Omental fat pad (tissue), 4 donors: ENCODE measurements around the gene FUOM. TPM values are rescaled to one million over a fixed set of nuclear protein-coding genes. Genes with fewer than 3 reads are reported as not detected.

ENCODE experiments used
- ATAC-seq: fragments of 150-250 bp; one replicate; pipeline ENCODE4 v1.9.1; 2016; ENCODE audit warnings: mild to moderate bottlenecking, moderate library complexity; ENCODE audit not compliant: low FRiP score
- DNase-seq: peaks from one replicate; pipeline ENCODE4 v3.0.0-alpha.2; 2019; ENCODE audit warnings: low spot score
- total RNA-seq, 4 donors: library from RNA; depleted of rRNA; stranded (reverse); fragments of >200 nt; gene quantifications; one replicate each; pipeline ENCODE4 v1.1.0, GENCODE V29; 2016
- TF ChIP-seq, protein P1 (sequence below), 3 donors: fragments of 450-650 bp; IDR thresholded peaks; one replicate each; pipeline ENCODE4 v1.5.1; 2016 to 2017; ENCODE audit warnings: antibody characterized with exemption in 3 of 3, mild to moderate bottlenecking in 3 of 3, moderate library complexity in 2 of 3

FUOM gene
- total RNA-seq, 4 donors from 2014 or later, result 20.6 to 34.3 (median 24.1) TPM

DNA sequence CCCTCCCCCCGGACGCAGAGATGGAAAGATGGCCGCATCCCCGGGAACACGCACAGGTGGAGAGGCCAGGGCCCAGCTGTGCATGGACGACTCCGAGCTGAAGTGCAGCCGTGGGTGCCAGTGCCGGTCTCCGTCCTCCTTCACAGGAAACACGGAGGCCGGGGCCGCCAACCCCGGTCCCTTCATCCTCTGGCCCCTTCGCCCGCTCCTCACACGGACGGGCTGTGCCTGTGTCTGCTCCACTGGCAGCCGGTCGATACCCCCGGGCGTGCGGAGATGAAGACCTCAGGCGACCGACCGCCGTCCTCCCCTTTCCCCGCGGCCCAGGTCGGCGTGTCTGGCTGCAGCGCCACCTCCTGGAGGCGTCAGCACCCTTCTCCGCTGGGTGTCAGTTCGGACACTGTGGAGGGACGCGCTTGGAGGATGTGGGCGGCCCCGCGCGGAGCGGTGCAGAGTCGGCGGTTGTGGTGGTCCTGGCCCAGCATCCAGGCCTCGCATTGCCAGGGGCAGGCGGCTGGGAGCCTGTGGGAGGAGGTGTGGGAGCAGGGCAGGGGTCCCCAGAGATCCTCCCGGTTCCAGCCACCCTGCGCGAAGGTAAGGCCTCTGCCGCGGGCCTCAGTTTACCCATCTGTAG, 39.2 kb downstream of the FUOM start:
- DNase-seq (no peak), ATAC-seq (peak; percentile 85)
- TF ChIP-seq, protein P1, sequence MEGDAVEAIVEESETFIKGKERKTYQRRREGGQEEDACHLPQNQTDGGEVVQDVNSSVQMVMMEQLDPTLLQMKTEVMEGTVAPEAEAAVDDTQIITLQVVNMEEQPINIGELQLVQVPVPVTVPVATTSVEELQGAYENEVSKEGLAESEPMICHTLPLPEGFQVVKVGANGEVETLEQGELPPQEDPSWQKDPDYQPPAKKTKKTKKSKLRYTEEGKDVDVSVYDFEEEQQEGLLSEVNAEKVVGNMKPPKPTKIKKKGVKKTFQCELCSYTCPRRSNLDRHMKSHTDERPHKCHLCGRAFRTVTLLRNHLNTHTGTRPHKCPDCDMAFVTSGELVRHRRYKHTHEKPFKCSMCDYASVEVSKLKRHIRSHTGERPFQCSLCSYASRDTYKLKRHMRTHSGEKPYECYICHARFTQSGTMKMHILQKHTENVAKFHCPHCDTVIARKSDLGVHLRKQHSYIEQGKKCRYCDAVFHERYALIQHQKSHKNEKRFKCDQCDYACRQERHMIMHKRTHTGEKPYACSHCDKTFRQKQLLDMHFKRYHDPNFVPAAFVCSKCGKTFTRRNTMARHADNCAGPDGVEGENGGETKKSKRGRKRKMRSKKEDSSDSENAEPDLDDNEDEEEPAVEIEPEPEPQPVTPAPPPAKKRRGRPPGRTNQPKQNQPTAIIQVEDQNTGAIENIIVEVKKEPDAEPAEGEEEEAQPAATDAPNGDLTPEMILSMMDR (IDR thresholded peaks at IDR 0.05), result no peak

DNA sequence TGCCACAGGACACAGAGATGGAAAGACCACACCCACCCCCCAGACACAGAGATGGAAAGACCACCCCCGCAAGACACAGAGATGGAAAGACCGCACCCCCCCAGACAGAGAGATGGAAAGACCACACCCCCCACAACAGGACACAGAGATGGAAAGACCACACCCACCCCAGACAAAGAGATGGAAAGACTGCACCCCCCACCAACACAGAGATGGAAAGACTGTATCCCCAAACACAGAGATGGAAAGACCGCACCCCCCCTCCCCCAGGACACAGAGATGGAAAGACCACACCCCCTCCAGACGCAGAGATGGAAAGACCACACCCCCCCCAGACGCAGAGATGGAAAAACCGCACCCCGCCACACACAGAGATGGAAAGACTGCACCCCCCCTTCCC, 41.1 kb downstream of the FUOM start:
- ATAC-seq, result no peak
- no peak for DNase-seq
- TF ChIP-seq, protein P1 (IDR thresholded peaks at IDR 0.05), result no peak

DNA sequence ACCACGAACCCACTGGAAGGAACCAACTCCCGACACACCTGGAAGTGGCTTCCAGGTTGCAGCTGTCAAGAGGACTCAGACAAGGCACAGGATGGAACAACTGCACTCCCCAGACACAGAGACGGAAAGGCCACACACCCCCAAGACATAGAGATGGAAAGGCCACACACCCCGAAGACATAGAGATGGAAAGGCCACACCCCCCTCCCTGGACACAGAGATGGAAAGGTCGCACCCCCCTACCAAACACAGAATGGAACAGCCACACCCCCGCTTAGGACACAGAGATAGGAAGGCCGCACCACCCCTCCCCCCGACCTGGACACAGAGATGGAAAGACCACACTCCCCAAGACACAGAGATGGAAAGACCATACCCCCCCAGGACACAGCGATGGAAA, 41.6 kb downstream of the FUOM start:
- DNase-seq, result no peak
- TF ChIP-seq, protein P1 (IDR thresholded peaks at IDR 0.05), result no peak
- no peak for ATAC-seq

DNA sequence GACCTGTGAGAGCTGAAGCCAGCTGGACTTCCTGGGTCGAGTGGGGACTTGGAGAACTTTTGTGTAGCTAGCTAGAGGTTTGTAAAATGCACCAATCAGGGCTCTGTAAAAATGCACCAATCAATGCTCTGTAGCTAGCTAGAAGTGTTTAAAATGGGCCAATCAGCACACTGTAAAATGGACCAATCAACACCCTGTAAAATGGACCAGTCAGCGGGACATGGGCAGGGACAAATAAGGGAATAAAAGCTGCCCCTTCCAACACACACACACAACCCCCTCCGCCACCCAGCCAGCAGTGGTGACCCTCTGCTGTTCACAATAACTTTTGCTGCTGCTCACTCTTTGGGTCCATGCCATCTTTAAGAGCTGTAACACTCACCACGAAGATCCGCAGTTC, 42.0 kb downstream of the FUOM start:
- TF ChIP-seq, protein P1 (IDR thresholded peaks at IDR 0.05), result no peak
- DNase-seq (no peak), ATAC-seq (no peak)

DNA sequence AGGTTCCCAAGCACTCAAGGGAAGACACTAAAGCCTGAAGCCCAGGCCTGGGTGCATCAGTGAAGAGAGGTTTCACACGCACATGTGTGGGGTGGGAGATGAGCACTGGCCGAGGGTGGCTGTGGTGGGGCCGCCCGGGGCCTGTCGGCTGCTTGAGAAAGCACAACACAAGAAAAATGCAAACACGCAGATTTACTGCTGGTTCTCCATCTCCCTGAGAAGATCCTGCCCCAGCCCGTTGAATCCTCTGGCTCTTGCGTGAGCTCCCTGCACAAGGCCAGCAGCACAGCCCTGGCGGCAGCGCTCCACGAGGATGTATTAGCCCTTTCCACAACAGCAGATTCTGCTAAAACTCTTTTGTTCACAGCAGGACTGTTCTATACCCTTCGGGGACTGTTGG, 42.9 kb downstream of the FUOM start:
- DNase-seq, result no peak
- TF ChIP-seq, protein P1 (IDR thresholded peaks at IDR 0.05), result no peak
- no peak for ATAC-seq

DNA sequence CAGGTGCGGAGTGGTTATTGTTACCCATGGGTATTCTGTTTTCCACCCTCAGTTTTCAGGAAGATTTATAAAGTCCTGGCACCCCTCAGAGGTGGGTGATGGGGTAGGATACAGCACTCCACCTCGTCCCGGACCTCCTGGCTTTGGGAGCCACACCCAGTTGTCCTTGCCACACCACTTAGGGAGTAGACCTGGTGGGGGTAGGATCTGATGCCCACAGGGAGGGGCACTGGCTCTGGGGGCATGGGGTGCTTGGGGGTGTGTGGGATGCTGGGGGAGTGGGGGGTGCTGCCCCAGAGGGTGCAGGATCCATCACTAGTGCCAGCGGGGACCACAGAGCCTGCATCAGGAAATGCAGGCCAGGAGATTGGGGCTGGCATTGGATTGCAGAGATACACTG, 44.6 kb downstream of the FUOM start:
- no peak for DNase-seq
- ATAC-seq, result no peak
- TF ChIP-seq, protein P1 (IDR thresholded peaks at IDR 0.05), result no peak

DNA sequence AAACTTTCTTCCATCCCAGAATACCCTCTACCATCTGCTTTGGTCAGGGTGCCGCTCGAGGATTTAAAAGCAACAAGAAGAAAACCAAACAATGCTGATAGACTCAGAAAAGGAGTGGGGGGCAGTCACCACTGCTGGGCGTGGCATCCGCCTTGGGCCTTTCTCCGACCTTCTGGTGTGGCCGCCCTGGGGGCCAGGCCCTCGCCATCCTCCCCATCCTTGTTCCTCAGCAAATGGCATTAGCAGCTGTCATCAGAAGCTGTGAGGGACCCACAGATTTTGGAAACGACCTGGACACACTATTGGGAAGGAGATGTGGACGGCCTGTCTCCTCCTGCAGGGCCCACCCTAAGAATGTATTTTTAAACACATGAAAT, 45.1 kb downstream of the FUOM start:
- TF ChIP-seq, protein P1 (IDR thresholded peaks at IDR 0.05), result no peak
- DNase-seq, result no peak
- no peak for ATAC-seq
